ENCODE results near the gene LRIG1. TPM values are rescaled to one million over a fixed set of nuclear protein-coding genes. Genes with fewer than 3 reads are reported as not detected.

LRIG1 gene
- total RNA-seq, 6 experiments from 2014 or later = 15.8 to 23.2 (median 17.8) TPM

GRCh38 chr3:66386011-66386924, 114.6 kb downstream of the LRIG1 start:
- DNase-seq (no peak), ATAC-seq (no peak)
- 96% methylated on average over 9 of the region's 12 CpGs for WGBS (ENCODE audit: insufficient coverage, low coverage, low lambda C conversion rate, missing lambda C conversion rate)

GRCh38 chr3:66385066-66385465, 115.8 kb downstream of the LRIG1 start:
- peak in 1 of 4 donors; percentile 11 for ATAC-seq
- TF ChIP-seq POLR2A (IDR thresholded peaks at IDR 0.05) = no peak
- no peak for TF ChIP-seq CTCF (IDR thresholded peaks at IDR 0.05)
- Histone ChIP-seq H3K9me3 (no peaks in the 10 kb centered on the region), H3K36me3 (peaks cover 0 to 60% (median 31%) of the 10 kb centered on the region in 4 donors), H3K27me3 (no peaks in the 10 kb centered on the region), H3K4me1 (no peaks in the 10 kb centered on the region), H3K4me3 (no peak overlapping the region), H3K27ac (no peak overlapping the region)
- intact Hi-C loops (cut with DNase I) = no loop called here
- DNase-seq = no peak

More at GRCh38 chr3:66386011-66386924, 114.6 kb downstream of the LRIG1 start:
- H3K27ac ChIP-seq = no peak overlapping the region
- H3K36me3 ChIP-seq = peaks cover 0 to 48% (median 24%) of the 10 kb centered on the region in 4 donors
- no peaks in the 10 kb centered on the region for H3K4me1 ChIP-seq
- no peak overlapping the region for H3K4me3 ChIP-seq
- H3K27me3 ChIP-seq = no peaks in the 10 kb centered on the region
- TF ChIP-seq POLR2A (IDR thresholded peaks at IDR 0.05) = no peak
- TF ChIP-seq CTCF (IDR thresholded peaks at IDR 0.05) = no peak
- H3K9me3 ChIP-seq = no peaks in the 10 kb centered on the region
- intact Hi-C loops (cut with DNase I) = no loop called here

GRCh38 chr3:66383998-66384745, 116.7 kb downstream of the LRIG1 start:
- Histone ChIP-seq H3K36me3 (peaks cover 0 to 69% (median 31%) of the 10 kb centered on the region in 4 donors), H3K4me1 (no peaks in the 10 kb centered on the region), H3K9me3 (no peaks in the 10 kb centered on the region), H3K27me3 (no peaks in the 10 kb centered on the region), H3K4me3 (no peak overlapping the region), H3K27ac (no peak overlapping the region)
- WGBS (ENCODE audit: insufficient coverage, low coverage, low lambda C conversion rate, missing lambda C conversion rate) = 98% methylated on average over 10 of the region's 20 CpGs
- ATAC-seq (no peak), DNase-seq (no peak)
- intact Hi-C loops (cut with DNase I) = no loop called here
- TF ChIP-seq POLR2A (IDR thresholded peaks at IDR 0.05) (no peak), CTCF (IDR thresholded peaks at IDR 0.05) (no peak)

GRCh38 chr3:66383023-66383422, 117.8 kb downstream of the LRIG1 start:
- no peak overlapping the region for H3K27ac ChIP-seq
- no peaks in the 10 kb centered on the region for H3K4me1 ChIP-seq
- DNase-seq (no peak), ATAC-seq (peak in 1 of 4 donors; percentile 21)
- no peaks in the 10 kb centered on the region for H3K9me3 ChIP-seq
- no peaks in the 10 kb centered on the region for H3K27me3 ChIP-seq
- no peak overlapping the region for H3K4me3 ChIP-seq
- WGBS (ENCODE audit: insufficient coverage, low coverage, low lambda C conversion rate, missing lambda C conversion rate) = 96% methylated on average over 9 of the region's 18 CpGs
- H3K36me3 ChIP-seq = peaks cover 0 to 79% (median 31%) of the 10 kb centered on the region in 4 donors
- intact Hi-C loops (cut with DNase I) = no loop called here
- no peak for TF ChIP-seq POLR2A (IDR thresholded peaks at IDR 0.05)
- TF ChIP-seq CTCF (IDR thresholded peaks at IDR 0.05) = no peak
